ENCODE data around the gene PLEKHJ1.

DNA sequence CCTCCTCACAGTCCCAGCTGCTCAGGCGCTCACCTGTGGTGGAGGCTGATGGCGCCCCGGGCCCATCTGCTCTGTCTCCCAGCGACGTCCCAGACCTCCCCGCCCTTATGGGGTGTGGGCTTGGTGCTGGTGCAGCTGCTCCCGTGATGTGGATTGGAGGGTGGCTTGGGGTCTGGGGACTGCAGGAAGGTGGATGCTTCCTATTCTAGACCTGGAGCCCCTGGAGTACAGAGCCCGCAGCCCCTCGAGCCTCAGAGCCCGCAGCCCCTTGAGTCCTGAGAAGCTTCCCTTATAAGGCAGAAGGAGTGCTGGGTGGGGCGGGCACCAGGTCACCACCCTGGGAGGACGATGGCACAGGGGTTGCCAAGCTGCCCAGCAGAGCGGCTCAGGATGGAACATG is 40.8 kb downstream of the PLEKHJ1 start:
- TF ChIP-seq FOXM1 (IDR thresholded peaks at IDR 0.05; ENCODE audit: low read depth) = no peak
- TF ChIP-seq, protein P1, sequence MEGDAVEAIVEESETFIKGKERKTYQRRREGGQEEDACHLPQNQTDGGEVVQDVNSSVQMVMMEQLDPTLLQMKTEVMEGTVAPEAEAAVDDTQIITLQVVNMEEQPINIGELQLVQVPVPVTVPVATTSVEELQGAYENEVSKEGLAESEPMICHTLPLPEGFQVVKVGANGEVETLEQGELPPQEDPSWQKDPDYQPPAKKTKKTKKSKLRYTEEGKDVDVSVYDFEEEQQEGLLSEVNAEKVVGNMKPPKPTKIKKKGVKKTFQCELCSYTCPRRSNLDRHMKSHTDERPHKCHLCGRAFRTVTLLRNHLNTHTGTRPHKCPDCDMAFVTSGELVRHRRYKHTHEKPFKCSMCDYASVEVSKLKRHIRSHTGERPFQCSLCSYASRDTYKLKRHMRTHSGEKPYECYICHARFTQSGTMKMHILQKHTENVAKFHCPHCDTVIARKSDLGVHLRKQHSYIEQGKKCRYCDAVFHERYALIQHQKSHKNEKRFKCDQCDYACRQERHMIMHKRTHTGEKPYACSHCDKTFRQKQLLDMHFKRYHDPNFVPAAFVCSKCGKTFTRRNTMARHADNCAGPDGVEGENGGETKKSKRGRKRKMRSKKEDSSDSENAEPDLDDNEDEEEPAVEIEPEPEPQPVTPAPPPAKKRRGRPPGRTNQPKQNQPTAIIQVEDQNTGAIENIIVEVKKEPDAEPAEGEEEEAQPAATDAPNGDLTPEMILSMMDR (IDR thresholded peaks at IDR 0.05) = no peak
- TF ChIP-seq, protein P2, sequence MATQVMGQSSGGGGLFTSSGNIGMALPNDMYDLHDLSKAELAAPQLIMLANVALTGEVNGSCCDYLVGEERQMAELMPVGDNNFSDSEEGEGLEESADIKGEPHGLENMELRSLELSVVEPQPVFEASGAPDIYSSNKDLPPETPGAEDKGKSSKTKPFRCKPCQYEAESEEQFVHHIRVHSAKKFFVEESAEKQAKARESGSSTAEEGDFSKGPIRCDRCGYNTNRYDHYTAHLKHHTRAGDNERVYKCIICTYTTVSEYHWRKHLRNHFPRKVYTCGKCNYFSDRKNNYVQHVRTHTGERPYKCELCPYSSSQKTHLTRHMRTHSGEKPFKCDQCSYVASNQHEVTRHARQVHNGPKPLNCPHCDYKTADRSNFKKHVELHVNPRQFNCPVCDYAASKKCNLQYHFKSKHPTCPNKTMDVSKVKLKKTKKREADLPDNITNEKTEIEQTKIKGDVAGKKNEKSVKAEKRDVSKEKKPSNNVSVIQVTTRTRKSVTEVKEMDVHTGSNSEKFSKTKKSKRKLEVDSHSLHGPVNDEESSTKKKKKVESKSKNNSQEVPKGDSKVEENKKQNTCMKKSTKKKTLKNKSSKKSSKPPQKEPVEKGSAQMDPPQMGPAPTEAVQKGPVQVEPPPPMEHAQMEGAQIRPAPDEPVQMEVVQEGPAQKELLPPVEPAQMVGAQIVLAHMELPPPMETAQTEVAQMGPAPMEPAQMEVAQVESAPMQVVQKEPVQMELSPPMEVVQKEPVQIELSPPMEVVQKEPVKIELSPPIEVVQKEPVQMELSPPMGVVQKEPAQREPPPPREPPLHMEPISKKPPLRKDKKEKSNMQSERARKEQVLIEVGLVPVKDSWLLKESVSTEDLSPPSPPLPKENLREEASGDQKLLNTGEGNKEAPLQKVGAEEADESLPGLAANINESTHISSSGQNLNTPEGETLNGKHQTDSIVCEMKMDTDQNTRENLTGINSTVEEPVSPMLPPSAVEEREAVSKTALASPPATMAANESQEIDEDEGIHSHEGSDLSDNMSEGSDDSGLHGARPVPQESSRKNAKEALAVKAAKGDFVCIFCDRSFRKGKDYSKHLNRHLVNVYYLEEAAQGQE (IDR thresholded peaks at IDR 0.05; ENCODE audit: low read depth, low read length) = no peak
- TF ChIP-seq, protein P3, sequence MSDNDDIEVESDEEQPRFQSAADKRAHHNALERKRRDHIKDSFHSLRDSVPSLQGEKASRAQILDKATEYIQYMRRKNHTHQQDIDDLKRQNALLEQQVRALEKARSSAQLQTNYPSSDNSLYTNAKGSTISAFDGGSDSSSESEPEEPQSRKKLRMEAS (IDR thresholded peaks at IDR 0.05; ENCODE audit: low read depth) = no peak
- TF ChIP-seq, protein P4, sequence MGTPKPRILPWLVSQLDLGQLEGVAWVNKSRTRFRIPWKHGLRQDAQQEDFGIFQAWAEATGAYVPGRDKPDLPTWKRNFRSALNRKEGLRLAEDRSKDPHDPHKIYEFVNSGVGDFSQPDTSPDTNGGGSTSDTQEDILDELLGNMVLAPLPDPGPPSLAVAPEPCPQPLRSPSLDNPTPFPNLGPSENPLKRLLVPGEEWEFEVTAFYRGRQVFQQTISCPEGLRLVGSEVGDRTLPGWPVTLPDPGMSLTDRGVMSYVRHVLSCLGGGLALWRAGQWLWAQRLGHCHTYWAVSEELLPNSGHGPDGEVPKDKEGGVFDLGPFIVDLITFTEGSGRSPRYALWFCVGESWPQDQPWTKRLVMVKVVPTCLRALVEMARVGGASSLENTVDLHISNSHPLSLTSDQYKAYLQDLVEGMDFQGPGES (IDR thresholded peaks at IDR 0.05; ENCODE audit: low read depth, low read length) = no peak
- TF ChIP-seq SIN3A (IDR thresholded peaks at IDR 0.05; ENCODE audit: borderline replicate concordance, low read depth, low read length) = no peak
